HG03460 (cell line): ENCODE results near the gene ZBTB42.
"Not testable (repeated sequence)": the region's sequence is repeated elsewhere in the genome, so short reads cannot be mapped to it uniquely, and the experiment has no call there.

Source experiments
- ATAC-seq: cut with Tn5 transposase; IDR thresholded peaks from one replicate; pipeline ENCODE4 v1.9.1; 2021; ENCODE audit not compliant: unreplicated experiment

Gene ZBTB42

DNA sequence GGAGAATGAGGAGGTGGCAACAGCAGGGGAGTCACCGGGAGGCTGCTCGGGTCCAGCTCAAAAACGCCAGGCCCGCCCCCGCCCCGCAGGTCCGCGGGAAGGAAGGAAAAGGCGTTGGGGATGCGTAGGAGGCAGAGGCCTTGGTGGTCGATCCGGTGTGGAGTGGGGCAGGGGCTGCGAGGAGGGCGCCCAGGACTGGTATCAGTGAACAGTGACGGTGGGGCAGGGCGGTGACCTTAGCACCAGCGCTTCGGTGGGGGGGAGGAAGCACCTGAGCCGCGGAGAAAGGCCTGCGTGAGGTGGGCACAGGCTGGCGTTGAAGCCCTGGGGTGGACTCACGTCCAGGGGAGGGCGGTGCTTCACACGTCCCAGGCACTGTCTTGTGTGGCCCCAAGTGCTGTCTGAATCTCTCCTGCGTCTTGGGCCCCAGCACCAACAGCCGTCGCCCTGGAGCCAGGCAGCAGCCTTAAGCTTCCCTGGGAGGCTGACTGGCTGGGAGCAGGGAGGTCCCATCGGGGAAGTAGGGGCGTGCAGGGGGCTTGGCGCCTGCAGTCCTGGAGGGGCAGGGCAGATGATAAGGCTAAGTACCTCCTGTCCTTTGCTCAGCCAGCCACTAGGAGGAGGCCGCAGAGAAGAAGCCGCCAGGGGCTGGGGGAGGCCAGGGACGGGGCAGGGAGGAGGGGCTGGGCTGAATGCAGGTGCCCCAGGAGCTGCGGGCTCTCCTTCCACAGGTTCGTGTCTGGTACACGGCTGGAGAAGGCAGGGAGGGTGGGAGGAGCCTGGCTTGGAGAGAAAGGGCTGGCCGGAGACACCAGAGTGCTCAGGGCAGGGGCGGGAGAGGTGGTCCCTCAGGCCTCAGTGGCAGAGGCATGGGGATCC, 26.5 kb downstream of the ZBTB42 start:
- no peak for ATAC-seq

DNA sequence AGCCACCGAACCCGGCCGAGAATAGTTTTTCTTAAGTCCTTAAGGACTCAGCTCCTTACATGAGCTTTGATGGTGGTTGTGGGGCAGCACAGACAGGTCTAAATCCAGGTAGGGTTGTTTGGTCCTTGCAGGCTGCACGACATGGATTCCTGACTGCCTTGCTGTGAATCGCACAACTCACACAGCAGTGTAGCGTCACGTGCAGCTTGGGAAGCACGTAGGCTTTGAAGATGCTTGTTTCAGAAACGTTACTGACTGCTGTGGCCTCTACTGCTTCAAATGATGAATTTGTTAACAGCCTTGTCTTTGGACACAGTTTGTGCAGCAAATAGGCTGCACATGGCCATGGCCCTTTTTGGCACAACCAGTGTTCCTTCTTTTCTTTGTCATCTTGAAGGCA, 29.9 kb downstream of the ZBTB42 start:
- ATAC-seq, result no peak

DNA sequence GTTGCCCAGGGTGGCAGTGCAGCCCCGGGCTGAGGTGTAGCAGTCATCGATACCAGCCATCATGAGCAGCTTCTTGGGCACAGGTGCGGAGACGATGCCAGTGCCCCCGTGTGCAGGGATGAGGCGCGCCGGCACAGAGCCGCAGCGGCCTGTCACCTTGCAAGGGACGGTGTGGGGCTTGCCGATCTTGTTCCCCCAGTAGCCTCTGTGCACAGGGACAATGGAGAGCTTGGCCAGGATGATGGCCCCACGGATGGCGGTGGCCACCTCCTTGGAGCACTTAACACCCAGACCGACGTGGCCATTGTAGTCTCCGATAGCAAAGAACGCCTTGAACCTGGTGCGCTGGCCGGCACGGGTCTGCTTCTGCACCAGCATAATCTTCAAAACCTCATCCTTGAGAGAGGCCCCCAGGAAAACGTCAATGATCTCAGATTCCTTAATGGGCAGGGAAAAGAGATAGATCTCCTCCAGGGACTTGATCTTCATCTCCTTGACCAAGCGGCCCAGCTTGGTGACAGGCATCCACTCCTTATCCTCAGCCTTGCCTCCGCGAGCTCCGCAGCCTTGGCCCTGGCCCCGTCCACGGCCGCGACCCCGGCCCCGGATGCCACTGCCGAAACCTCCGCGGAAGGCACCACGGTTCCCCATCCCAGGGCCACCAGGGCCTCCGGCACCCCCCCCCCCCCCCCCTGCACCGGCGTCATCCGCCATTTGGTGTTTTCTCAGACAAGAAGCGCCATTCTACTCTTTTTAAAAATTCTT, 35.5 kb downstream of the ZBTB42 start:
- ATAC-seq, result not testable (repeated sequence)

DNA sequence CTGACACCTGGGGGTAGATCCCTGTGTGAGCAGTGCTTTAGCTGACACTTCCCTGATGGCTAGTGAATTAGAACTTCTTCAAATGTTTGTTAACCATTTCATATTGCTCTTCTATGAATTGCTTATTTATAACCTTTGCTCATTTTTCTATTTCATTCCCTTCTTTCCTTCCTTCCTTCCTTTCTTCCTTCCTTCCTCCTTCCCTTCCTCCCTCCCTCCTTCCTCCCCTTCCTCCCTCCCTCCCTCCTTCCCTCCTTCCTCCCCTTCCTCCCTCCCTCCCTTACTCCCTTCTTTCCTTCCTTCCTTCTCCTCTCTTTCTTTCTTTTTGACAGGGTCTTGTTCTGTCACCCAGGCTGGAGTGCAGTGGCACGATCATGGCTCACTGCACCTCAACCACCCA, 40.8 kb downstream of the ZBTB42 start:
- ATAC-seq, result no peak

DNA sequence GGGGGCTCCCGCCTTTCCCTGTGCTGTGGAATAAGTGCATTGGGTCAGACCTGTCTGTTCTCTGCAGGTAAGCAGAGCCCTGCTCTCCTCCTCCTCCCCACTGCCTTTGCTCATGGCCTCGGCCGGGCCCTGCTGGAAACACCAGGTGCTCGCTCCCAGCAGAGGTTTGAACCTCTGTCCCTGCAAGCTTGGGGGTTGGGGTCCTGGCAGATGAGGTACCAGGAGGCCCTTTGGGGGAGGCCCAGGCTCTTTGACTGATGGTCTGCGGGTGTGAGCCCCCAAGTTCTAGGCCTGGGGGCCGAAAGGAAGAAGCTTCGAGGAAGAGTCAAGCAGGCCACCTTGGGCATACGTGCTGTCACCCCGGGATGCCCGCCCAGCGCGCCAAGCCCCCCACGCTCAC, 42.1 kb downstream of the ZBTB42 start:
- ATAC-seq, result no peak

DNA sequence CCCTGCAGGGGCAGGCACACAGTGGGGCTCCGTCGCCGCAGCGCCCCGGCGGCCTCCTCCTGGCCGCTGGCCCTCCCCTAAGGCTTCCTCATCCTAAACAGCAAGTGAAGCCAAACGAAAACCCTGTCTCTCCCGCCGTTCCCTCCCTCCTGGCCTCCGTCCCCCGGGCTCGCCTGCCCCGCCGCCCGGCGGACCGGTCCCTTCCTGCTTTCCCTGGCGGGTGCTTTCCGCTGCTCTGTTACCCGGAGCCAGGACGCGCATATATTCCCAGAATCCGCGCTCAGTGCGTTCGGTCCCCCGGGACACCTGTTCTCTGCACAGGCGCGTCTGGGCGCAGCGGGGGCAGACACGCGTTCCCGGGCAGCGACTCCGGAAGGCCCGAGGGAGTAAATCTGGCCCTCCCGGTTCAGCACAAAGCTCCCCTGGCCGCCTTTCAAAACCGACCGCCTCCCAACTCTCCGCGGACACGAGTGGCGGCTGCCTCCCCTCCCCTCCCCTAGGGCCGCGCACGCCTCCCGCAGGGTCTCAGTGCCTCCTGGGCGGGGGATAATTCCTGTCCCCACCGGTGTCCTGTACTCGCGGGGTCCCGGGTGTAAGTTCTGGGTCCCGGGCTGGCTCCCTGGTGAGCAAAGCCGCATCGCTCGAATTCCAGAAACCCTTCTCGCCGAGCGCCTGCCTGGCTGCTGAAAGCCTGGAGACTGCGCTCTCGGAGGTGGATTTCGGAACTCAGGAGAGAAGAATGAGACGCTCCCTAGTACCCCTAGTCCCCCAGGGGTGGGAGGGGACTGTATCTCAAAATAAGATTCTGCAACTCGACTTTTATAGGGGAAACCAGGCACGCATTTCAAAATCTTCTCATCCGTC, 42.8 kb downstream of the ZBTB42 start:
- no peak for ATAC-seq

DNA sequence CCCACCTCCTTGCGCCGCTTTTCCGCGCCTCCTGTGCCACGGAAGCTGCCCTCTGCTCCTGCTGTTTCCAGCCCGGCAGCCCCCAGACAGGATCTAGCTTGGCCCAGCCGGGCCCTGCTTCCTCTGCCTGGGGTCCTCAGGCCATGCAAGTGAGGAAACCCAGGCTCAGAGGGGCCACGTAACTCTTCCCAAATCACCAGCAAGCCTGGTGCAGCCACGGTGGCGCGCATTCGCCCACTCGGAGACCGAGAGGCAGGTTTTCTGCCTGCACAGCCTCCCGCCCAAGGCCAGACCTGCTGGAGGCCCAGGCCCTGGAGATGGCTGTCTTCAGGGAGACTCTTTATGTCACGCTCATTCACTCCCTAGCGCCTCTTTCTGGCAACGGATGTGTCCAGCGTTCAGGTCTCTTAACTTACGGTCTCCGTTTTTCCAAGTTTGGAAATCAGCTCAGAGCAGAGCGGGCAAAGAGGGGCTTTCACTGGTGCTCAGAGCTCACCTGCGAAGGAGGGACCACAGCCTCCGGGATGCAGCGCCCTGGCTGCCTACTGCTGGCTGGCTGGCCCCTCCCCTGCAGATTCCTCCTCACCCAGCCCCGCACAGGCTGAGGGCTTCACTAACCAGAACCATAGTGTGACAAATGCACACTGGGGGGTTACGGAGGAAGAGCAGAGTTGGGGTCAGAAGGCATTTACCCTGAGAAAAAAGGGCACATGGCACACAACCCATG, 43.6 kb downstream of the ZBTB42 start:
- no peak for ATAC-seq

DNA sequence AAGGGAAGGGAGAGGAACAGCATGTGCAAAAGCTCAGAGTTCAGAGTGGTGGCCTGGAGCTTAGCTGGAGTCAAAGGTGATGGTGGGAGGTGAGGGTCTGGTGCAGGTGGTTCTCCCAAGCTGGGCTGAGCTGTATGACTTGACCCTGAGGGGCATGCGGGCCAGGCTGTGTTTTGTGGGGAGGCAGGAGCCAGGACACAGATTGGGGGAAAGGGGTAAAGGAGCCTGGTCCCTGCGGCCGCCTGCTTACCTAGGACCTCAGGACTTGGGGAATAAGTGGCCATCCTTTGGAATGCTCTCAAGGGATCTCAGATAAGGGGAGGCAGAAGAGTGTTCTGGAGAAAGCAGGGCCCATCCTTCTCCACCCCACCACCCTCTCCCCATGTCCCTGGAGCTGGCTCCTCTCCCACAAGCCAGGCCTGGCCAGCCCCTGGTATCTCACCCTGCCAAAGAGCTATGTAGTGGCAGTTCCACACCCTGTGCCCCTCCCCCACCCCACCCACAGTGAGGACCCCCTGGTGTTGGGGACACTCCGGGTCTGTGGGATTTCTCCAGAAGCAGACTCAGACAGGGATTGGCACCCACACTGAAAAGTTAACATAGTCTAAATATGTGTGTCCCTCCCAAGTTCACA, 44.2 kb downstream of the ZBTB42 start:
- no peak for ATAC-seq

DNA sequence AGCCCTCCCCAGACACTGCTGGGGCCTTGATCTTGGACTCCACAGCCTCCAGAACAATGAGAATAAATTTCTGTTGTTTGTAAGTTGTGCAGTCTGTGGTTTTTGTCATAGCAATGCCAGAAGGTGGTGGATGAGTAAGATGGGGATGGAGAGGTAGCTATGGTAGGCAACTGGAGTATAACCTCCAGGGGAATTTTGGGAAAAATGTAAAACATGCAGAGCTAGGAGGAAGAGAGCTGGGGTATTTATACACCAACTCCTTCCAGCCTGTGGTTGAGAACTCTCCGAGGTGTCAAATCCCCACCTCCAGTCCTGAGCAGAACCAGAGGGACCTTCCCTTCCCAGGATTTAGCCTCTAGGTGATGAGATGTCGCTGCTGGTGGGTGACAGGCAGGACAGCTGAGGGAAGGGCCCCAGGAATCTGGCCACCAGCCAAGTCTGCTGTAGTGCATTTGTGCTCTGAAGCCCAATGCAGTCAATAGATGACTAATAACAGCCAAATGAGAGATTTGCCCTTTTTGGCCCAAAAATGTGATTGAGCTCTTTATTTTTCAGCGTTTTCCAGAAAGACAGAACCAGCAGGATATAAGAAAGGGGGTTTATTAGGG, 45.0 kb downstream of the ZBTB42 start:
- ATAC-seq, result no peak

DNA sequence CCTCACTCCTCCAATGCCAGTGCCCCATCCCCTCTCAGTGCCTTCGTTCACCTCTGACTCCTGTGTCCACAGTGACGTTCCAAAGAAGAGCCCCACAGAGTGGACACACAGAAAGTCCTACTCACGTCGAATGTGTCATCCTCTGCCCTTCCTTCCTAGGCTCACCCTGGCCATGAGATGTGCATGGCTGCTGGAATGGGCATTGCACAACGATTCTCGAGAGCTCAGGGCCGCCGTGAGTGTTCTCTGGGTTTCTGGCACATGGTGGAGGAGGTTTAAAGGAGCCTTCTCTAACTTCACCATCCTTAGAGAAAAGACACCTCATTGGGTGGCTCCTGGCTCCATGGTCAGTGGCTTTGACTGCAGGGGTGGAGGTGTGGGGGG, 51.4 kb downstream of the ZBTB42 start:
- ATAC-seq, result no peak
